ENCODE measurements around the gene HPGDS. TPM values are rescaled to one million over a fixed set of nuclear protein-coding genes. Genes with fewer than 3 reads are reported as not detected.

HPGDS gene
- total and polyA plus RNA-seq, 2 of the 13 experiments (the other 11 are each of a cell fraction or from before 2014, with no cell fraction given): not detected

- ATAC-seq (no peak), DNase-seq (ENCODE audit: low spot score) (no peak), FAIRE-seq (no peak)
- ChIA-PET POLR2A (no interaction called here), CTCF (ENCODE audit: low intra/inter-chr PET ratio, low total read pairs) (interaction anchor here (2.3 kb wide), 1 partner anchor 85 kb away, joined by 10 read pairs; no protein-coding TSS in a partner anchor)
- Histone ChIP-seq H3K27ac (ENCODE audit: extremely low read length, insufficient read depth, low read length) (no peak overlapping the region), H4K20me1 (ENCODE audit: insufficient read depth, low read length) (no peaks in the 10 kb centered on the region), H3K36me3 (replicated peaks in 1 of 2; ENCODE audit: control insufficient read depth in 1 of 2, insufficient read depth in 2 of 2, low read length in 2 of 2) (no peaks in the 10 kb centered on the region), H3K9ac (ENCODE audit: insufficient read depth, low read depth, low read length) (no peak overlapping the region), H3K4me1 (ENCODE audit: insufficient read depth, low read length) (peaks cover 13% of the 10 kb centered on the region), H3K4me2 (ENCODE audit: low read depth, low read length) (no peak overlapping the region), H3K27me3 (ENCODE audit: control insufficient read depth in 1 of 2, insufficient read depth in 2 of 2, low read length in 2 of 2) (no peaks in the 10 kb centered on the region), H3K79me2 (ENCODE audit: insufficient read depth, low read length) (no peaks in the 10 kb centered on the region), H3K9me3 (ENCODE audit: low read length) (no peaks in the 10 kb centered on the region), H2AFZ (ENCODE audit: low read length) (no peak overlapping the region), H3K4me3 (replicated peaks in 1 of 3; ENCODE audit: insufficient read depth in 1 of 3, low read depth in 2 of 3, low read length in 3 of 3) (no peak overlapping the region)
- in situ Hi-C loops (cut with HindIII; ENCODE audit: extremely low pct_ligation_motif_present, low pct_unique_long_range_greater_than_20kb) (loop anchor here (10.0 kb wide), 2 partner anchors 89 to 289 kb away; no protein-coding TSS in a partner anchor), intact Hi-C loops (cut with micrococcal nuclease; ENCODE audit: unreplicated experiment) (no loop called here)
- no TSS peak for BruUV-seq (replicated peaks)
- 67% methylated on average over 5 of the region's 5 CpGs for WGBS (ENCODE audit: low lambda C conversion rate)
- TF ChIP-seq ZNF512 (CRISPR knock-in tag; IDR thresholded peaks at IDR 0.05): no peak
- TF ChIP-seq LRRFIP1 (CRISPR knock-in tag; conservative IDR thresholded peaks at IDR 0.05): no peak
- no peak for TF ChIP-seq POGZ (CRISPR knock-in tag; IDR thresholded peaks at IDR 0.05)
- no peak for TF ChIP-seq RXRB (CRISPR knock-in tag; IDR thresholded peaks at IDR 0.05; ENCODE audit: borderline replicate concordance)
- no peak for TF ChIP-seq PCBP2 (optimal IDR thresholded peaks at IDR 0.05; ENCODE audit: low read depth, low read length, poor library complexity, severe bottlenecking)
- no peak for TF ChIP-seq HMG20A (CRISPR knock-in tag; IDR thresholded peaks at IDR 0.05; ENCODE audit: borderline replicate concordance)
- no peak for TF ChIP-seq MIER2 (CRISPR knock-in tag; IDR thresholded peaks at IDR 0.05)
Measured at GRCh38 chr4:94305466-94306225, 37.0 kb downstream of the HPGDS start.

Data from HepG2 (cell line).